SH-SY5Y (cell line): ENCODE data around the gene CPB2.

Experiments
- GATA2 ChIP-seq: IDR thresholded peaks from 2 replicates; pipeline ENCODE4 v1.6.1; 2011; ENCODE audit warnings: mild to moderate bottlenecking, low read depth, low read length
- GATA3 ChIP-seq: IDR thresholded peaks from 2 replicates; pipeline ENCODE4 v1.6.1; 2011; ENCODE audit warnings: low read depth, mild to moderate bottlenecking, low read length, moderate library complexity

GRCh38 chr13:46114613-46115012 lies 9.8 kb upstream of the CPB2 start:
- TF ChIP-seq GATA3 (no peak), GATA2 (no peak)
